PFSK-1 (cell line): ENCODE results near the gene CCDC80.

Experiments used
- FOXP2 ChIP-seq: optimal IDR thresholded peaks from 2 replicates; pipeline ENCODE3; 2011; ENCODE audit warnings: borderline replicate concordance, control low read depth, inconsistent platforms; ENCODE audit not compliant: insufficient read depth; ENCODE audit errors: extremely low read length, extremely low read depth
- POLR2AphosphoS5 ChIP-seq: IDR thresholded peaks from 2 replicates; pipeline ENCODE4 v1.6.1; 2012; ENCODE audit warnings: low read depth, mild to moderate bottlenecking, control low read depth, low read length, moderate library complexity
- SIN3A ChIP-seq: IDR thresholded peaks from 2 replicates; pipeline ENCODE4 v1.6.1; 2012; ENCODE audit warnings: mild to moderate bottlenecking, low read length, moderate library complexity, borderline replicate concordance; ENCODE audit not compliant: insufficient read depth
- TAF1 ChIP-seq: IDR thresholded peaks from 2 replicates; pipeline ENCODE4 v1.6.1; 2012; ENCODE audit warnings: low read length, control low read depth, borderline replicate concordance; ENCODE audit not compliant: insufficient read depth

DNA sequence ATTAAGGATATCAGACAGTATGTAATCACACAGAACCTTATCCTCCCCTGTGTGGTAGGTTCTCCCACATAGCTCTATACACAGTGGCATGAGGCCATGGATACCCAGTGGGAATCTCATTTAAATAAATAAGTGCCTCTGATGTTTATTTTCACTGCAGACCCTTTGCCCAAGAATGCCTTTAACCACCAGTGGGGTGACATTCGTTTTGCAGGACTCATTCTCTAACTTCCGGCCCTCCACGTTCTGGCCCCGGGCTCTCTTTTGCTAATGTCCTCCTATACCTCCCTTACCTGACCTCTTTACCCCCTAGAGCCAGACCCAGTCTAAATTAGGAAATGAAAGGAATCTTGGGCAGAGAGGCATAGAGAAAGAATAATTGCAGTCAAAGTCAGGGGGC is 8.3 kb downstream of the CCDC80 start:
- TF ChIP-seq SIN3A (no peak), POLR2AphosphoS5 (no peak), TAF1 (no peak), FOXP2 (no peak)
